Thoracic aorta (tissue), 2 donors: ENCODE measurements around the gene DPF3. TPM values are rescaled to one million over a fixed set of nuclear protein-coding genes. Genes with fewer than 3 reads are reported as not detected.

Experiments
- ATAC-seq: fragments of 150-250 bp; one replicate; pipeline ENCODE4 v1.8.0; 2017; ENCODE audit warnings: low read depth; ENCODE audit not compliant: insufficient number of reproducible peaks, low FRiP score
- DNase-seq: peaks from one replicate; pipeline ENCODE4 v3.0.0-alpha.2; 2020; ENCODE audit warnings: low spot score
- H3K27ac ChIP-seq, 2 donors: fragments of 200-600 bp; sonication (generic); 1 replicate in 1 of 2; 2 replicates in 1 of 2; pipeline ENCODE4 v1.5.1; 2016; ENCODE audit warnings: mild to moderate bottlenecking in 2 of 2, moderate library complexity in 2 of 2
- H3K27me3 ChIP-seq: fragments of 200-600 bp; sonication (generic); replicated peaks from 2 replicates; pipeline ENCODE4 v1.6.0; 2016; ENCODE audit warnings: mild to moderate bottlenecking; ENCODE audit not compliant: insufficient read depth
- H3K36me3 ChIP-seq: fragments of 200-600 bp; sonication (generic); one replicate; pipeline ENCODE4 v1.5.1; 2016
- H3K4me1 ChIP-seq, 2 donors: fragments of 200-600 bp; sonication (generic); 1 replicate in 1 of 2; 2 replicates in 1 of 2; pipeline versions ENCODE4 v1.5.1 to v1.6.0; 2016; ENCODE audit warnings: low read depth in 2 of 2, mild to moderate bottlenecking in 1 of 2; ENCODE audit not compliant: control insufficient read depth in 1 of 2
- H3K4me3 ChIP-seq: fragments of 200-600 bp; sonication (generic); 2 replicates; pipeline ENCODE4 v1.5.1; 2016; ENCODE audit warnings: mild to moderate bottlenecking
- H3K9me3 ChIP-seq: fragments of 200-600 bp; sonication (generic); 2 replicates; pipeline ENCODE4 v1.5.1; 2016
- CTCF ChIP-seq: fragments of 200-600 bp; sonication (generic); IDR thresholded peaks from one replicate; pipeline ENCODE4 v1.5.1; 2019; ENCODE audit warnings: antibody characterized with exemption
- total RNA-seq, 2 donors: library from RNA; depleted of rRNA; stranded (reverse); fragments of >200 nt; gene quantifications; one replicate each; pipeline versions ENCODE4 v1.1.0 to v1.2.3, GENCODE V29; 2016

Gene DPF3
- total RNA-seq, 2 donors from 2014 or later = 2.2 to 8.9 TPM

- DNase-seq (no peak), ATAC-seq (no peak)
- Histone ChIP-seq H3K27me3 (no peaks in the 10 kb centered on the region), H3K4me3 (no peak overlapping the region), H3K36me3 (no peaks in the 10 kb centered on the region), H3K4me1 (peaks cover 19 to 32% of the 10 kb centered on the region in 2 donors), H3K9me3 (no peaks in the 10 kb centered on the region), H3K27ac (no peak overlapping the region)
- TF ChIP-seq CTCF = no peak
These were observed 104.8 kb downstream of the DPF3 start for GRCh38 chr14:72788972-72789728.

GRCh38 chr14:72788255-72788654 lies 105.6 kb downstream of the DPF3 start:
- no peak for TF ChIP-seq CTCF
- H3K4me1 ChIP-seq = peaks cover 19 to 29% of the 10 kb centered on the region in 2 donors
- no peak overlapping the region for H3K4me3 ChIP-seq
- ATAC-seq = no peak
- no peaks in the 10 kb centered on the region for H3K36me3 ChIP-seq
- no peak for DNase-seq
- H3K27me3 ChIP-seq = no peaks in the 10 kb centered on the region
- H3K27ac ChIP-seq = no peak overlapping the region
- H3K9me3 ChIP-seq = no peaks in the 10 kb centered on the region

- no peak for TF ChIP-seq CTCF
- ATAC-seq (no peak), DNase-seq (no peak)
- no peaks in the 10 kb centered on the region for H3K9me3 ChIP-seq
- no peaks in the 10 kb centered on the region for H3K27me3 ChIP-seq
- no peak overlapping the region for H3K27ac ChIP-seq
- no peak overlapping the region for H3K4me3 ChIP-seq
- H3K4me1 ChIP-seq = peaks cover 18 to 25% of the 10 kb centered on the region in 2 donors
- no peaks in the 10 kb centered on the region for H3K36me3 ChIP-seq
These were observed 106.1 kb downstream of the DPF3 start for GRCh38 chr14:72787841-72788240.

- TF ChIP-seq CTCF = no peak
- H3K4me1 ChIP-seq = peaks cover 13 to 20% of the 10 kb centered on the region in 2 donors
- H3K9me3 ChIP-seq = no peaks in the 10 kb centered on the region
- DNase-seq (no peak), ATAC-seq (no peak)
- H3K27me3 ChIP-seq = no peaks in the 10 kb centered on the region
- H3K27ac ChIP-seq = no peak overlapping the region
- no peak overlapping the region for H3K4me3 ChIP-seq
- no peaks in the 10 kb centered on the region for H3K36me3 ChIP-seq
These were observed 107.2 kb downstream of the DPF3 start for GRCh38 chr14:72786378-72787350.

GRCh38 chr14:72783741-72784140 lies 110.2 kb downstream of the DPF3 start:
- Histone ChIP-seq H3K4me3 (no peak overlapping the region), H3K4me1 (peaks cover 6 to 22% of the 10 kb centered on the region in 2 donors), H3K27ac (no peak overlapping the region), H3K9me3 (no peaks in the 10 kb centered on the region), H3K27me3 (no peaks in the 10 kb centered on the region), H3K36me3 (no peaks in the 10 kb centered on the region)
- no peak for TF ChIP-seq CTCF
- ATAC-seq (no peak), DNase-seq (no peak)
